NCI-H146 treated with DMSO at 0.1 percent for 48 hours (cell line): ENCODE data around the gene RPTOR.
"Not testable (repeated sequence)": the region's sequence is repeated elsewhere in the genome, so short reads cannot be mapped to it uniquely, and the experiment has no call there.

Source experiments
- DNase-seq: peaks from one replicate; lab custom pipeline; 2025; ENCODE audit not compliant: unreplicated experiment; lab: John Stamatoyannopoulos, UW

Gene RPTOR

GRCh38 chr17:80513892-80514291 is 30.7 kb upstream of the RPTOR start:
- DNase-seq = no peak

GRCh38 chr17:80516171-80516932 is 28.3 kb upstream of the RPTOR start:
- DNase-seq = no peak

- DNase-seq = no peak
Measured at GRCh38 chr17:80517641-80518040, 27.0 kb upstream of the RPTOR start.

GRCh38 chr17:80518392-80518791 is 26.2 kb upstream of the RPTOR start:
- DNase-seq = no peak

- no peak for DNase-seq
Measured at GRCh38 chr17:80519091-80519781, 25.4 kb upstream of the RPTOR start.

GRCh38 chr17:80520810-80521455 is 23.7 kb upstream of the RPTOR start:
- no peak for DNase-seq

- no peak for DNase-seq
Measured at GRCh38 chr17:80523054-80523744, 21.4 kb upstream of the RPTOR start.

DNA sequence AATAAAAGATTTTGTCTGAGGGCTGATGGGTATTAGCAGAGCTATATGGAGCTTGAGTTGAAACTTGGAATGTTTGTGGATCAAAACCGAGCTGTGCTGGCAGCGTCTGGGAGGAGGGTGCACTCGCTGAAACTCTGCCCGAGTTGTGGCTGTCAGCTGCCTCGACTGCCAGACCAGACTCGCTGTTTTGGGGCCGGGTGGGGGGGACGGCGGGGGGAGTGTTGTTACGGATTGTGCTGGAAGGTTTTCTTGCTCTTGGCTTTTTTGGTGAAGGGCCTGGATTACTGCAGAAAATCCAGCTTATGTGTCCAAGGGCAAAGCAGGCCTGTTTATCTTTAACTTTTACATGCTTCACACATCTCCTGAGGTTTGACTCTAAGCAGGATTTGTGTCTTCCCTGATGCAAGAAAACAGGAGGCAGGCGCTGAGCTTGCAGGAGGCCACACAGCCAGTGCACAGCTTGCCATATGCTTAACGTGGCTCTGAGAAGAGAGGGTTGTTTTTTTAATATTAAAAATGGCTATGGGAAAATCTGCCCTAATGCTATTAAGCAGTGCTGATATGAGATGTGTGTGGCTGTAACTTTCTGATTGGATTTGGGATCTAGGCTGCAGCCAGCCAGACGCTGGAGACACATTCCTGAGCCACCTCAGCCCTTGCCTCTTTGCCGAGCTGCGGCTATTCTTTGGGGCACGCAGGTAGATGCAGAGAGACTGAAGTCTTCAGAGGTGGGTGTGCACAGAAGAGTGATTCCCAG is 20.5 kb upstream of the RPTOR start:
- DNase-seq = no peak

DNA sequence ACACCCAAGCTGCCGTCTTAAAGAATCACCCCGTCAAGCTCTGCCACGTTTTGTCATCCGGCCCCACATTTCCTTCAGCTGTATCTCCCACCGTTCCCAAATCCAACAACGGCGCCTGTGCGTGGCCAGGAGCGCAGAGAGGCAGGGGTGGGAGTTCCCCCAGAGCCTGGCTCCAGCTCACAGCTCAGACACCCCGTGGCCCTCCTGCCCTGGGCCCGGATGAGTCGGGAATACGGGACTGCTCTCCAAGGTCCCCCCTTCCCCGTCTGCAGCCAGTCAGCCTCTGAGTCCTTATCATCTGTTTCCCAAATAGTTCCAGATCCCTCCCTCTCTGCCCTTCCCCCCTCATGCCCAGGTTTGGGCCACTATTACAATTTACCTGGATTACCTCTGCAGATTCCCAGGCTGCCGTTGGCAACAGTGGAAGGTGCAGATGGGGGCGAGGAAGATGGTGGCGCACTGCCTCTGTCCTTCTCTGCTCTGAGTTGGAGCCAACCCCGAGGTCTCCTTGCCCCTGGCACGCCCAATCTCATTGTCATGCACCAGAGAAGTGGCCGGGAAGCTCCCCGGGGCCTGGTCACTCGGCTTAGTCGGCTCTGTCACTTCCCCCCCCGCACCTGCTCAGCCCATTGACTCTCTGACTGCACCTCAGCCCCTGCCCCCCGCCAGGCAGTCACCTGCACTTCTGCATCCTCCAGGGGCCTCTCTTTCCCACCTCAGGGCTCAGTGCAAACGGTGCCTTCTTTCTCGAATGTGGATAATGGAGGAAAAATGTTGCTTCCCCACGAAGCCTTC is 18.3 kb upstream of the RPTOR start:
- peak; percentile 86 for DNase-seq

GRCh38 chr17:80527016-80527645 is 17.5 kb upstream of the RPTOR start:
- DNase-seq = no peak

GRCh38 chr17:80528536-80528935 is 16.1 kb upstream of the RPTOR start:
- no peak for DNase-seq

GRCh38 chr17:80529104-80529903 is 15.3 kb upstream of the RPTOR start:
- DNase-seq = no peak

DNA sequence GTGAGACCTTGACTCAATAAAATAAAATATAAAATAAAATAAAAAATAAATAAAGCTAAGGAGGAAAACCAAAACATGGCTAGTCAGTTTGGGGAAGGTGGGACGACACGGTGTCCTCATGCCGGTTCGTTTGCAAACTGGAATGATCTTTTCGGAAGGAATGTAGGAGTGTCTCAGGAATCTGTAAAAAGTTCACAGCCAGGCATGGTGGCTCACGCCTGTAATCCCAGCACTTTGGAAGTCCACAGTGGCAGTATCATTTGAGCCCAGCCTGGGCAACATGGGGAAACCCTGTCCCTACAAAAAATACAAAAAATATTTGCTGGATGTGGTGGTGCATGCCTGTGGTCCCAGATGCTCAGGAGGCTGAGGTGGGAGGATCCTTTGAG is 14.7 kb upstream of the RPTOR start:
- no peak for DNase-seq

- DNase-seq = no peak
Measured at GRCh38 chr17:80531400-80531799, 13.2 kb upstream of the RPTOR start.

DNA sequence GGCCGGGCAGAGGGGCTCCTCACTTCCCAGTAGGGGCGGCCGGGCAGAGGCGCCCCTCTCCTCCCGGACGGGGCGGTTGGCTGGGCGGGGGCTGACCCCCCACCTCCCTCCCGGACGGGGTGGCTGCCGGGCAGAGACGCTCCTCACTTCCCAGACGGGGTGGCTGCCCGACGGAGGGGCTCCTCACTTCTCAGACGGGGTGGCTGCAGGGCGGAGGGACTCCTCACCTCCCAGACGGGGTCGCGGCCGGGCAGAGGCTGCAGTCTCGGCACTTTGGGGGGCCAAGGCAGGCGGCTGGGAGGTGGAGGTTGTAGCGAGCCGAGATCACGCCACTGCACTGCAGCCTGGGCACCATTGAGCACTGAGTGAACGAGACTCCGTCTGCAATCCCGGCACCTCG is 7.3 kb upstream of the RPTOR start:
- not testable (repeated sequence) for DNase-seq

DNA sequence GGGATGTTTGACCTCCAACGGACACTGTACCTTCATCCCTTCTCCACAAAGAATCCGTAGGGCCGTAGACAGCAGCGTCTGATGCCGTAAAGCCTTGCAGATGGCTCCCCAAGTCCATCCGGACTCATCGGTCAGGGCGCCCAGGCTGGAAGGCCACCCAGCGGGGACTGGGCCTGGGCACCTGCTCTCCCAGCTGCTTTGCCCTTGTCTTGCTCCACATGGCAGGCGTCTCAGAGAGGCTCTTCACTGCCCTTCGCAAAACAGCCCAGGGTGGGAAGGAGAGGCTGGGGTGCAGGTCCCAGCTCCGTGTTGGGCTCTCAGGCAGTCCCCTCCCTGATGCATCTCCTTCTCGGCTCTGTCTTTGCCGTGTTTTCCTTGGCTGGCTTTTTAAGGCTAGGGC is 6.2 kb upstream of the RPTOR start:
- no peak for DNase-seq

GRCh38 chr17:80539022-80539641 is 5.5 kb upstream of the RPTOR start:
- no peak for DNase-seq

GRCh38 chr17:80545499-80545826 is 825 bp downstream of the RPTOR start:
- no peak for DNase-seq
